Esophagus squamous epithelium (tissue), 5 donors: Measurements from ENCODE around the gene SLC17A2. TPM values are rescaled to one million over a fixed set of nuclear protein-coding genes. Genes with fewer than 3 reads are reported as not detected.

Experiments
- DNase-seq: peaks from one replicate; lab custom pipeline; 2025; lab: John Stamatoyannopoulos, UW
- H3K27ac ChIP-seq, 4 donors: fragments of 200-600 bp; sonication (generic); one replicate each; pipeline ENCODE4 v1.5.1; 2016 to 2019; ENCODE audit warnings: mild to moderate bottlenecking in 1 of 4
- H3K27me3 ChIP-seq, 4 donors: fragments of 200-600 bp; sonication (generic); 1 replicate in 3 of 4; 2 replicates in 1 of 4; pipeline versions ENCODE4 v1.5.1 to v1.6.0; 2017 to 2021; ENCODE audit warnings: antibody characterized with exemption in 1 of 4
- H3K36me3 ChIP-seq, 3 donors: fragments of 200-600 bp; sonication (generic); one replicate each; pipeline ENCODE4 v1.5.1; 2016 to 2019
- H3K4me1 ChIP-seq, 3 donors: fragments of 200-600 bp; sonication (generic); one replicate each; pipeline ENCODE4 v1.5.1; 2017 to 2019
- H3K4me3 ChIP-seq, 4 donors: fragments of 200-600 bp; sonication (generic); 1 replicate in 3 of 4; 2 replicates in 1 of 4; pipeline ENCODE4 v1.5.1; 2016 to 2019; ENCODE audit warnings: mild to moderate bottlenecking in 2 of 4, moderate library complexity in 1 of 4
- H3K9me3 ChIP-seq, 3 donors: fragments of 200-600 bp; sonication (generic); one replicate each; pipeline ENCODE4 v1.5.1; 2016 to 2019
- POLR2A ChIP-seq, 4 donors: fragments of 450-650 bp; IDR thresholded peaks; one replicate each; pipeline ENCODE4 v1.6.1; 2017; ENCODE audit warnings: antibody characterized with exemption in 4 of 4, mild to moderate bottlenecking in 4 of 4, moderate library complexity in 3 of 4
- WGBS, 2 donors: methylation state at CpG; one replicate each; pipeline ENCODE4 v1.1.5; 2018; 5-methylcytosine and 5-hydroxymethylcytosine counted together
- intact Hi-C: fragments of 100-400 bp; cut with DNase I; formaldehyde crosslinking; loops from one replicate; pipeline ENCODE4 v1.15.0; 2022
- total RNA-seq, 4 donors: library from RNA; depleted of rRNA; stranded (reverse); fragments of >200 nt; gene quantifications; one replicate each; pipeline ENCODE4 v1.1.0, GENCODE V29; 2016
- TF ChIP-seq, protein P1 (sequence below), 6 experiments: fragments of 450-650 bp in 4 of 6; fragments of 200-600 bp in 2 of 6; sonication (generic) in 2 of 6; IDR thresholded peaks; one replicate each; pipeline ENCODE4 v1.5.1; 2016 to 2019; ENCODE audit warnings: antibody characterized with exemption in 6 of 6, mild to moderate bottlenecking in 4 of 6, moderate library complexity in 4 of 6
- donor health status: DM: yes; HTN: yes; CAD: no.

SLC17A2 gene, protein sequence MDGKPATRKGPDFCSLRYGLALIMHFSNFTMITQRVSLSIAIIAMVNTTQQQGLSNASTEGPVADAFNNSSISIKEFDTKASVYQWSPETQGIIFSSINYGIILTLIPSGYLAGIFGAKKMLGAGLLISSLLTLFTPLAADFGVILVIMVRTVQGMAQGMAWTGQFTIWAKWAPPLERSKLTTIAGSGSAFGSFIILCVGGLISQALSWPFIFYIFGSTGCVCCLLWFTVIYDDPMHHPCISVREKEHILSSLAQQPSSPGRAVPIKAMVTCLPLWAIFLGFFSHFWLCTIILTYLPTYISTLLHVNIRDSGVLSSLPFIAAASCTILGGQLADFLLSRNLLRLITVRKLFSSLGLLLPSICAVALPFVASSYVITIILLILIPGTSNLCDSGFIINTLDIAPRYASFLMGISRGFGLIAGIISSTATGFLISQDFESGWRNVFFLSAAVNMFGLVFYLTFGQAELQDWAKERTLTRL
- not detected for total RNA-seq

DNA sequence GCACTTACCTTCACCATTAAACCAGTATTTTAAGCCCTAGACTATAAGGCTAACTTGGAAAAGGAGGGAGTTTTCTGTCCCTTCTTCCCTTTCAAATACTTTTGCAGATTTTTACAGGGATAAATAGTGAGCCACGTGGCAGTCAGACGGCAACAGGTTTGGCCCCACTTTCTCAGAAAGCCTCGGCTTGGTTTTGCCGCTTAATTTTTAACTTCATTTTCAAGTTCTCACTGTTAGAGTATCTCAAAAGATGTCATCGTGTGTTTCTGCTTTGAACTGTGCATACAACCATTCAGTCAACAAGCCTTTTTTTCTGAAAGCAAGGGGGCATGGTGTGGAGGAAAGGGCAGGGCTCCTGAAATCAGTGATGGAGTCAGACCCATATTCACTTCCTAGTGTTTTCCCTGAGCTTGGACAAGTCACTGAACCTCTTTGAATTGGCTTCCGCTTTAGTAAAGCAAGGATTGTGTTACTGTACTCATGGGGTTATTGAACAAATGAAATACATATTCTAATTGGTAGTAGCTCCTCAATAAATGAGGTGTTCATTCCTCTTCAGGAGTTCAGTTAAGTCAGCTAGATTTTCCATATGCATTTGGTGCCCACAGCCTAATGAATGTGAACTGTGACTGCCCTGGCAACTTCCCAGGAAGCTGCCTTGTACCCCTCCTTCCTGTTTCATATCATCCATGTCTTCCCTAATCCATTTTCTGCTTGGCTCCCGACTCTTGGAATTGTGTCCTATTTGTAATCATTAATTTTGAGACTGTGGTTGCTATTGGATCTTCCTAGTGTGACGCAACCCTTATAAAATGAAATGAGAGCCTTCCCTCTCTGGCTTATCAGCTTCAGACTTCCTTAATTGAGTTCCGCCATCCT lies at the start of gene SLC17A2:
TSS of gene SLC17A2 (minus strand) at position 160 of the 879 bp plus-strand sequence. CDS start 4,895 bp downstream, outside the sequence.
- Histone ChIP-seq H3K36me3 (no peaks in the 10 kb centered on the region), H3K4me1 (no peaks in the 10 kb centered on the region), H3K4me3 (no peak within 1 kb of the TSS), H3K27ac (no peak within 1 kb of the TSS), H3K27me3 (peaks cover 0 to 5% (median 0%) of the 10 kb centered on the region in 4 donors), H3K9me3 (no peaks in the 10 kb centered on the region)
- no peak for DNase-seq
- intact Hi-C loops = no loop called here
- 70 to 81% methylated on average over 9 of the region's 9 CpGs for WGBS, 2 donors
- TF ChIP-seq POLR2A (IDR thresholded peaks at IDR 0.05) = no peak
- TF ChIP-seq, protein P1, sequence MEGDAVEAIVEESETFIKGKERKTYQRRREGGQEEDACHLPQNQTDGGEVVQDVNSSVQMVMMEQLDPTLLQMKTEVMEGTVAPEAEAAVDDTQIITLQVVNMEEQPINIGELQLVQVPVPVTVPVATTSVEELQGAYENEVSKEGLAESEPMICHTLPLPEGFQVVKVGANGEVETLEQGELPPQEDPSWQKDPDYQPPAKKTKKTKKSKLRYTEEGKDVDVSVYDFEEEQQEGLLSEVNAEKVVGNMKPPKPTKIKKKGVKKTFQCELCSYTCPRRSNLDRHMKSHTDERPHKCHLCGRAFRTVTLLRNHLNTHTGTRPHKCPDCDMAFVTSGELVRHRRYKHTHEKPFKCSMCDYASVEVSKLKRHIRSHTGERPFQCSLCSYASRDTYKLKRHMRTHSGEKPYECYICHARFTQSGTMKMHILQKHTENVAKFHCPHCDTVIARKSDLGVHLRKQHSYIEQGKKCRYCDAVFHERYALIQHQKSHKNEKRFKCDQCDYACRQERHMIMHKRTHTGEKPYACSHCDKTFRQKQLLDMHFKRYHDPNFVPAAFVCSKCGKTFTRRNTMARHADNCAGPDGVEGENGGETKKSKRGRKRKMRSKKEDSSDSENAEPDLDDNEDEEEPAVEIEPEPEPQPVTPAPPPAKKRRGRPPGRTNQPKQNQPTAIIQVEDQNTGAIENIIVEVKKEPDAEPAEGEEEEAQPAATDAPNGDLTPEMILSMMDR (IDR thresholded peaks at IDR 0.05) = no peak

DNA sequence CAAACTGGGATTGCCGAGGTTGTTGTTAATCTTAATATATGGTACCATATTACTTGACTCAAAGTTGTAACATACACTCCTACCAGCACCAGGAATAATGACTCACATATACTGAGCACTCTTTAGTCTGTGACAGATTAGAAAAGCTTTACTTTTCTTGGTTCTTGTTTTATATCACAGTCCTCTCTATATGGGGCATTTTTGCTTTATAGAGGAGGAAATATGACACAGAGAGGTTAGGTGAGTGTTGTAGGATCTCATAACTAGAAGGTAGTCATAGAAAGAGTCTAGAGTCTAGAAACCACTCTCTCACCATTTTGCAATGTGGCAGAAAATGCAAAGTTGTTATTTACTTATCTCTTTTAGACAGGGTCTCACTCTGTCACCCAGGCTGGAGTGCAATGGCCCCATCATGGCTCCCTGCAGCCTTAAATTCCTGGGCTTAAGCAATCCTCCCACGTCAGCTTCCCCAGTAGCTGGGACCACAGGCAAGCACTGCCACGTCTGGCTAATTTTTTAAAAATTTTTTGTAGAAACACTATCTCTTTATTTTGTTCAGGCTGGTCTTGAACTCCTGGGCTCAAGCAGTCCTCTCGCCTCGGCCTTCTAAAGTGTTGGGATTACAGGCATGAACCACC lies 45.6 kb upstream of the SLC17A2 start:
- TF ChIP-seq, protein P1 (IDR thresholded peaks at IDR 0.05) = no peak
- no peak for TF ChIP-seq POLR2A (IDR thresholded peaks at IDR 0.05)
- Histone ChIP-seq H3K27ac (no peak overlapping the region), H3K27me3 (no peaks in the 10 kb centered on the region), H3K9me3 (no peaks in the 10 kb centered on the region), H3K4me3 (no peak overlapping the region), H3K4me1 (peaks cover 0 to 13% (median under 1%) of the 10 kb centered on the region in 3 donors), H3K36me3 (peaks cover 28 to 99% (median 35%) of the 10 kb centered on the region in 3 donors)
- intact Hi-C loops = no loop called here
- 81 to 94% methylated on average over 5 of the region's 5 CpGs for WGBS, 2 donors
- no peak for DNase-seq

DNA sequence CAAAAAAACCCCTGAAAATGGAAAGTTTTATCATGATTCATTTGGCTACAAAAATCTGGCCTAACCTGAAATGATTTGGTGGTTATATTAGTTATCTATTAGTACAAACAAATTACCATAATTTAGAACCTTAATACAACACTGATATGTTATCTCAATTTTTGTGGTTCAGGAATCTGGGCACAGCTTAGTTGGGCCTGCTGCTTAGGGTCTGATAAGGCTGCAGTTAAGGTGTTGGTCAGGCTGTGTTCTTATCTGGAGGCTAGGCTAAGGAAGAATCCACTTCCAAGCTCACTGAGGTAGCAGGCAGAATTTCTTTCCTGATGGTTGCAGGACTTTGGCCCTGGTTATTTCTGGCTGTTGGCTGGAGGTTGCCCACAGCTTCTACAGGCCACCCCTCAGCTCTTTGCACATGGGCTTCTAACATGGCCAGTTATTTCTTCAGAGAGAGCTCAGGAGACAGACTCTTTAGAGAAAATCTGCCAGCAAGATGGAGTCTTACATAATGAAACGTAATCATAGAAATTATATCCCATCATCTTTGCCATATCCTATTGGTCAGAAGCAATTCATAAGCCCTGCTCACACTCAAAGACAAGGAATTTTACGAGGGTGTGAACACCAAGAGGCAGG lies 43.5 kb upstream of the SLC17A2 start:
- Histone ChIP-seq H3K4me1 (peaks cover 0 to 22% (median 6%) of the 10 kb centered on the region in 3 donors), H3K27ac (no peak overlapping the region), H3K4me3 (no peak overlapping the region), H3K27me3 (no peaks in the 10 kb centered on the region), H3K9me3 (no peaks in the 10 kb centered on the region), H3K36me3 (peaks cover 34 to 100% (median 44%) of the 10 kb centered on the region in 3 donors)
- TF ChIP-seq, protein P1 (IDR thresholded peaks at IDR 0.05) = no peak
- no peak for TF ChIP-seq POLR2A (IDR thresholded peaks at IDR 0.05)
- WGBS, 2 donors = 89 to 94% methylated on average over 2 of the region's 2 CpGs
- no peak for DNase-seq
- intact Hi-C loops = no loop called here

DNA sequence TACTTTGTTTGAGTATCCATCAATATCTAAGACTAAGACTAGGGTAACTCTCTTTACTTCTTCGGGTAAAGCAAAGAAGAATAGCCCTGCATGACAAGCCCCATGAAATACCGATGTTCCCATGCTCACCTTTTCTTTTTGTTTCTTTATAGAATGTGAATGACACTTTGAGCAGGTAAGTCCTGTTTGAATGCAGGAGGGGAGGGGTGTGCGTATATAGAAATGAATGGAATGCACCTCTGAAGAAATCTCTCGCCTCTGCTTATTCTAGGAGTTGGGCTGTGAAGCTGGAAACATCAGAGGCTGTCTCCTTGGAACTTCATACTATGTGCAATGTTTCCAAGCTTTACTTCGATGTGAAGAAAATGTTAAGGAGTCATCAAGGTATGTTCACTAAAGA lies 42.4 kb upstream of the SLC17A2 start:
- Histone ChIP-seq H3K4me3 (no peak overlapping the region), H3K36me3 (peaks cover 29 to 100% (median 38%) of the 10 kb centered on the region in 3 donors), H3K27me3 (no peaks in the 10 kb centered on the region), H3K9me3 (no peaks in the 10 kb centered on the region), H3K4me1 (peaks cover 4 to 29% (median 9%) of the 10 kb centered on the region in 3 donors), H3K27ac (no peak overlapping the region)
- TF ChIP-seq POLR2A (IDR thresholded peaks at IDR 0.05) = no peak
- TF ChIP-seq, protein P1 (IDR thresholded peaks at IDR 0.05) = no peak
- no peak for DNase-seq
- 73 to 78% methylated on average over 5 of the region's 5 CpGs for WGBS, 2 donors
- intact Hi-C loops = no loop called here
